OCI-LY3 (cell line): Measurements from ENCODE around the gene GRIN1.

ENCODE experiments used
- CTCF ChIP-seq: fragments of 200-600, 300-600 bp; sonication (generic); IDR thresholded peaks from 2 replicates; pipeline ENCODE4 v1.5.1; 2014; ENCODE audit warnings: antibody characterized with exemption, low read length, low read depth
- EZH2phosphoT487 ChIP-seq: fragments of 200-600 bp; shearing (Covaris generic); IDR thresholded peaks from 2 replicates; pipeline ENCODE4 v1.6.1; 2018; ENCODE audit warnings: antibody characterized with exemption, mixed run types, low read depth

GRCh38 chr9:137116027-137116507 is 22.9 kb upstream of the GRIN1 start:
- TF ChIP-seq CTCF (no peak), EZH2phosphoT487 (no peak)
